HepG2 (cell line): ENCODE measurements around the gene DNMBP. TPM values are rescaled to one million over a fixed set of nuclear protein-coding genes. Genes with fewer than 3 reads are reported as not detected.

Experiments used
- ATAC-seq: fragments of 200-7000 bp; cut with Tn5 transposase; 3 replicates; pipeline ENCODE4 v1.9.1; 2020; ENCODE audit warnings: mild to moderate bottlenecking, moderate library complexity
- BruUV-seq: library from RNA; stranded (reverse); fragments of 400-500 nt; replicated peaks from 2 replicates; lab custom pipeline; 2021; lab: Mats Ljungman, UMichigan
- CTCF ChIA-PET: fragments of 300-600 bp; formaldehyde crosslinking; extraction: SDS; loops from one replicate; lab custom pipeline; 2021; ENCODE audit warnings: low total read pairs, inconsistent platforms, low intra/inter-chr PET ratio; lab: Yijun Ruan, JAX
- POLR2A ChIA-PET: fragments of 350-600 bp; sonication (Branson Sonifier 250); formaldehyde crosslinking; loops from one replicate; lab custom pipeline; 2020; ENCODE audit warnings: antibody characterized with exemption, inconsistent platforms; lab: Yijun Ruan, JAX
- DNase-seq: peaks from one replicate; pipeline ENCODE4 v3.0.0-alpha.2; 2015; ENCODE audit warnings: low spot score
- FAIRE-seq: peaks from 3 replicates; lab custom pipeline; 2011; peaks lifted over from hg19 to GRCh38; lab: Jason Lieb, UNC
- H2AFZ ChIP-seq: one replicate; pipeline ENCODE4 v1.6.1; 2011; ENCODE audit warnings: low read length, inconsistent platforms
- H3K27ac ChIP-seq: fragments of 300-600 bp; 3 replicates; pipeline ENCODE4 v1.8.0; 2011; ENCODE audit warnings: mixed run types, mild to moderate bottlenecking, mixed read lengths, low read length, inconsistent platforms; ENCODE audit not compliant: insufficient read depth; ENCODE audit errors: extremely low read length
- H3K27me3 ChIP-seq, 2 experiments: fragments of 200-600 bp in 1 of 2; 2 replicates in 1 of 2; 3 replicates in 1 of 2; pipeline versions ENCODE4 v1.6.0 to v1.8.0; 2011; ENCODE audit warnings: low read length in 2 of 2, mild to moderate bottlenecking in 2 of 2, moderate library complexity in 2 of 2, inconsistent platforms in 1 of 2; ENCODE audit not compliant: insufficient read depth in 2 of 2, control insufficient read depth in 1 of 2
- H3K36me3 ChIP-seq, 2 experiments: fragments of 200-600 bp in 1 of 2; replicated peaks in 1 of 2; 2 replicates in 1 of 2; 3 replicates in 1 of 2; pipeline versions ENCODE4 v1.5.1 to v1.8.0; 2011; ENCODE audit warnings: low read length in 2 of 2, inconsistent platforms in 1 of 2; ENCODE audit not compliant: insufficient read depth in 2 of 2, control insufficient read depth in 1 of 2
- H3K4me1 ChIP-seq: 2 replicates; pipeline ENCODE4 v1.5.1; 2012; ENCODE audit warnings: low read length, inconsistent platforms; ENCODE audit not compliant: insufficient read depth
- H3K4me2 ChIP-seq: 2 replicates; pipeline ENCODE4 v1.6.0; 2011; ENCODE audit warnings: low read depth, low read length, inconsistent platforms
- H3K4me3 ChIP-seq, 3 experiments: fragments of 200-600 bp in 1 of 3; sonication (generic), shearing (Covaris generic) in 1 of 3; replicated peaks in 1 of 3; 2 replicates each; pipeline ENCODE4 v1.5.1; 2011 to 2016; ENCODE audit warnings: low read length in 3 of 3, inconsistent platforms in 2 of 3, low read depth in 2 of 3, mild to moderate bottlenecking in 2 of 3, control low read depth in 1 of 3, mixed read lengths in 1 of 3; ENCODE audit not compliant: insufficient read depth in 1 of 3
- H3K79me2 ChIP-seq: one replicate; pipeline ENCODE4 v1.6.1; 2011; ENCODE audit warnings: low read length, inconsistent platforms; ENCODE audit not compliant: insufficient read depth
- H3K9ac ChIP-seq: 2 replicates; pipeline ENCODE4 v1.6.0; 2011; ENCODE audit warnings: mild to moderate bottlenecking, low read depth, low read length, inconsistent platforms; ENCODE audit not compliant: insufficient read depth
- H3K9me3 ChIP-seq: 2 replicates; pipeline ENCODE4 v1.5.1; 2012; ENCODE audit warnings: mild to moderate bottlenecking, low read length
- H4K20me1 ChIP-seq: 2 replicates; pipeline ENCODE4 v1.6.0; 2011; ENCODE audit warnings: inconsistent platforms, mild to moderate bottlenecking, low read length, moderate library complexity; ENCODE audit not compliant: insufficient read depth
- ASH2L ChIP-seq: fragments of 300-600, 200-600 bp; sonication (generic); IDR thresholded peaks from 2 replicates; pipeline ENCODE4 v1.7.0; 2017; ENCODE audit warnings: low read depth, mild to moderate bottlenecking, moderate library complexity, mixed read lengths, low read length; ENCODE audit not compliant: insufficient read length
- BCL6 ChIP-seq: IDR thresholded peaks from 2 replicates; pipeline ENCODE4 v1.6.1; 2016; ENCODE audit warnings: missing genetic modification reagents, missing compliant biosample characterization
- GATAD2A ChIP-seq: IDR thresholded peaks from 2 replicates; pipeline ENCODE4 v1.6.1; 2016
- KLF6 ChIP-seq: IDR thresholded peaks from 2 replicates; pipeline ENCODE4 v1.8.0; 2016; ENCODE audit warnings: missing biosample characterization, missing genetic modification reagents
- MAF1 ChIP-seq: sonication (generic); formaldehyde crosslinking; IDR thresholded peaks from 2 replicates; pipeline ENCODE4 v1.5.0; 2020; ENCODE audit warnings: missing genetic modification reagents, borderline replicate concordance
- NBN ChIP-seq: fragments of 450-650 bp; conservative IDR thresholded peaks from 2 replicates; pipeline ENCODE4 v1.6.1; 2017
- NR0B2 ChIP-seq: sonication (generic); formaldehyde crosslinking; IDR thresholded peaks from 2 replicates; pipeline ENCODE4 v1.4.0; 2020; ENCODE audit warnings: mild to moderate bottlenecking, missing genetic modification reagents
- SP5 ChIP-seq: IDR thresholded peaks from 2 replicates; pipeline ENCODE4 v1.6.1; 2016; ENCODE audit warnings: low read depth, borderline replicate concordance
- ZFP1 ChIP-seq: IDR thresholded peaks from 2 replicates; pipeline ENCODE4 v1.6.1; 2016
- ZNF124 ChIP-seq: sonication (generic); formaldehyde crosslinking; IDR thresholded peaks from 2 replicates; pipeline ENCODE4 v1.4.0; 2020; ENCODE audit warnings: missing genetic modification reagents
- ZNF136 ChIP-seq: sonication (generic); formaldehyde crosslinking; IDR thresholded peaks from 2 replicates; pipeline ENCODE4 v1.8.1; 2022; ENCODE audit warnings: low read depth, mild to moderate bottlenecking, moderate library complexity, missing genetic modification reagents
- ZNF143 ChIP-seq: sonication (generic); formaldehyde crosslinking; IDR thresholded peaks from 2 replicates; pipeline ENCODE4 v1.4.0; 2020; ENCODE audit warnings: missing genetic modification reagents
- ZNF609 ChIP-seq: sonication (generic); formaldehyde crosslinking; IDR thresholded peaks from 2 replicates; pipeline ENCODE4 v1.4.0; 2020; ENCODE audit warnings: mild to moderate bottlenecking, missing genetic modification reagents, borderline replicate concordance
- ZNF710 ChIP-seq: sonication (generic); formaldehyde crosslinking; IDR thresholded peaks from 2 replicates; pipeline ENCODE4 v1.5.0; 2020; ENCODE audit warnings: mild to moderate bottlenecking, missing genetic modification reagents, borderline replicate concordance
- WGBS: methylation state at CpG from one replicate; pipeline ENCODE4 v1.1.6; 2017; ENCODE audit warnings: low lambda C conversion rate; 5-methylcytosine and 5-hydroxymethylcytosine counted together
- in situ Hi-C: cut with HindIII; loops from 2 replicates; pipeline ENCODE4 v1.10.0; 2017; ENCODE audit warnings: low pct_unique_long_range_greater_than_20kb; ENCODE audit not compliant: extremely low pct_ligation_motif_present
- intact Hi-C: fragments of 100-400 bp; cut with micrococcal nuclease; formaldehyde crosslinking; loops from one replicate; pipeline ENCODE4 v1.10.0; 2022; ENCODE audit not compliant: unreplicated experiment
- polyA plus RNA-seq, 8 experiments: library from polyadenylated mRNA; depleted of rRNA in 3 of 8; stranded (reverse) in 7 of 8; unstranded in 1 of 8; fragments of >200 nt; fragmentation: Illumina TruSeq in 4 of 8; extraction: Trizol in 4 of 8; gene quantifications; 2 replicates each; pipeline versions ENCODE4 v1.2.1 to v1.2.3, GENCODE V29; 2011 to 2016; ENCODE audit warnings: low read depth in 4 of 8, missing spikeins in 1 of 8, mixed read lengths in 1 of 8; ENCODE audit not compliant: insufficient read depth in 1 of 8
- total RNA-seq, 5 experiments: library from RNA; depleted of rRNA; stranded (reverse); fragments of >200 nt; fragmentation: Illumina TruSeq; extraction: Trizol; gene quantifications; 2 replicates each; pipeline ENCODE4 v1.2.3, GENCODE V29; 2016; ENCODE audit warnings: low read depth in 1 of 5

Gene DNMBP
- total and polyA plus RNA-seq, 2 of the 13 experiments (the other 11 are each of a cell fraction or from before 2014, with no cell fraction given) = 3.6 to 6.3 TPM

DNA sequence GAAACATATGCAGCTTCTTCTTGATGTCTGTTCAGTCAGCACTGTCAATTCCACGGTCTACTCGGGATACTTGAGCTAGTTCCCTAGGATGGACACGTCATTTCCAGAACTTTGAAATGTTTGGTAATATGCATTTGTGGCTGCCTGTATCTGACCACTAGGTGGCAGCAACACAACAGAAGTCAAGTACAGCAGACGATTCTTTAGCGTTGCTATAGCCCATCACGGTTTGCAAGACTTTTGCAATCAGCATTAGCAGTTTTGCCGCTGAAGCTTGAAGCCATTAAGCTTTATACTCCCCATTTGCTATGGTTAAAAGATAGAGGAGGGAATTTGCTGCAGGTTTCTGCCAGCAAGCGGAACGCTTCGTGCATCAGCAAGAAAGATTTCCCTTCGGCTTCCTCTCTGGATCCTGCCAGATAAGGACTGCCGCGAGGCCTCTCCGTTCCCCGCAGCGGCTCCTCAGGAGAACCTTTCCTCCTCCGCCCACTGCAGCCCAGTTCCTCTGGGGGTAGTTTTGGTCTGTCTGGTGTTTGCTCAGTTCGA lies 163.8 kb downstream of the DNMBP start:
- Histone ChIP-seq H3K4me2 (no peak overlapping the region), H4K20me1 (peaks cover 5% of the 10 kb centered on the region; the same call in 1 of the 2 replicates), H3K36me3 (peaks cover 40 to 88% of the 10 kb centered on the region in 2 experiments), H3K79me2 (no peaks in the 10 kb centered on the region), H3K9me3 (no peaks in the 10 kb centered on the region), H3K9ac (no peak overlapping the region), H2AFZ (no peak overlapping the region), H3K4me1 (peaks cover 51% of the 10 kb centered on the region), H3K4me3 (no peak overlapping the region), H3K27ac (peak overlapping the region; percentile 12), H3K27me3 (no peaks in the 10 kb centered on the region)
- intact Hi-C loops = no loop called here
- ATAC-seq = peak; percentile 57
- ChIA-PET POLR2A (interaction anchor here (0.6 to 1.5 kb wide), 4 partner anchors 14 to 256 kb away, joined by 3 to 4 read pairs (median 3); partner anchors contain the start of gene CUTC), CTCF (interaction anchor here (1.0 to 1.9 kb wide), 5 partner anchors 14 to 255 kb away, joined by 3 to 7 read pairs (median 3); no protein-coding TSS in a partner anchor)
- 70% methylated on average over 18 of the region's 18 CpGs for WGBS
- in situ Hi-C loops = no loop called here
- peak; percentile 80 for DNase-seq
- BruUV-seq = no TSS peak
- FAIRE-seq = peak; percentile 82
- TF ChIP-seq NR0B2 (CRISPR knock-in tag) (no peak), ZNF710 (CRISPR knock-in tag) (no peak), MAF1 (CRISPR knock-in tag) (no peak), NBN (no peak), GATAD2A (CRISPR knock-in tag) (0 out of 2 replicates have a peak, but pooled peaks have one; percentile 16), ASH2L (no peak), ZNF136 (CRISPR knock-in tag) (no peak), BCL6 (no peak), KLF6 (CRISPR knock-in tag) (no peak), ZNF143 (no peak), ZNF609 (CRISPR knock-in tag) (no peak), ZNF124 (no peak), SP5 (CRISPR knock-in tag) (no peak), ZFP1 (no peak)
